ENCODE results near the gene TSKS. TPM values are rescaled to one million over a fixed set of nuclear protein-coding genes. Genes with fewer than 3 reads are reported as not detected.
A peak's percentile ranks its signal among the peaks of the same experiment; 100 is the strongest.

TSKS gene
- polyA plus RNA-seq, 3 donors from 2014 or later: 0.19 TPM; not detected in 2

DNA sequence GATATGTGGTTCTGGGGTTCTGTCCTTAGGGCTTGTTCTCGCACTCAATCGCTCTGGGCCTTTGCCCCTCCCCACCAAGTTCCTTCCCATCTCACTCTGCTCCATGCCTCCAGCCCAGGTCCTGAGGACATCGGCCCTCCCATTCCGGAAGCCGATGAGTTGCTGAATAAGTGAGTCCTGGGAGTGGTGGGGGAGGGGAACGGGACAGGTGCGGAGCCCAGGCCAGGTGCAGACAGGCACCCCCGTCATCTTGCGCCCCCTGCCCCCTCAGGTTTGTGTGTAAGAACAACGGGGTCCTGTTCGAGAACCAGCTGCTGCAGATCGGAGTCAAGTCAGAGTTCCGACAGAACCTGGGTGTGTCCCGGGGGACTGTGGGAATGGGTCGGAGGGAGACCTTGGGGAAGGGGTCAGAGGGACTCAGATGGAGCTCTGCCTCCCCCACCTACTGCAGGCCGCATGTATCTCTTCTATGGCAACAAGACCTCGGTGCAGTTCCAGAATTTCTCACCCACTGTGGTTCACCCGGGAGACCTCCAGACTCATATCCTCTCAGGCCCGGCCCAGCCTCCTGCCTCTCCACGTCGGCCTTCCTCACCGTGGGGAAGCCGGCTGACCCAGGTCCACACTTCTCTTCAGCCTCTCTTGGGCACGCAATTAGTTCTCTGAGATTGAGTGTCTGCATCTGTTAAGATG is 39.9 kb upstream of the TSKS start:
- H3K9me3 Mint-ChIP-seq: no peaks in the 10 kb centered on the region
- peaks cover 0 to 5% (median 2%) of the 10 kb centered on the region in 3 donors for H3K27me3 Mint-ChIP-seq (ENCODE audit: low read depth in 3 of 3)
- H3K4me3 Mint-ChIP-seq: no peak overlapping the region
- DNase-seq: no peak
- H3K36me3 Mint-ChIP-seq: peaks cover 5 to 19% (median 11%) of the 10 kb centered on the region in 3 donors
- peaks cover 1 to 3% of the 10 kb centered on the region in 2 donors for H3K4me1 Mint-ChIP-seq
- H3K27ac Mint-ChIP-seq: peak overlapping the region in 1 of 6 donors; percentile 50

DNA sequence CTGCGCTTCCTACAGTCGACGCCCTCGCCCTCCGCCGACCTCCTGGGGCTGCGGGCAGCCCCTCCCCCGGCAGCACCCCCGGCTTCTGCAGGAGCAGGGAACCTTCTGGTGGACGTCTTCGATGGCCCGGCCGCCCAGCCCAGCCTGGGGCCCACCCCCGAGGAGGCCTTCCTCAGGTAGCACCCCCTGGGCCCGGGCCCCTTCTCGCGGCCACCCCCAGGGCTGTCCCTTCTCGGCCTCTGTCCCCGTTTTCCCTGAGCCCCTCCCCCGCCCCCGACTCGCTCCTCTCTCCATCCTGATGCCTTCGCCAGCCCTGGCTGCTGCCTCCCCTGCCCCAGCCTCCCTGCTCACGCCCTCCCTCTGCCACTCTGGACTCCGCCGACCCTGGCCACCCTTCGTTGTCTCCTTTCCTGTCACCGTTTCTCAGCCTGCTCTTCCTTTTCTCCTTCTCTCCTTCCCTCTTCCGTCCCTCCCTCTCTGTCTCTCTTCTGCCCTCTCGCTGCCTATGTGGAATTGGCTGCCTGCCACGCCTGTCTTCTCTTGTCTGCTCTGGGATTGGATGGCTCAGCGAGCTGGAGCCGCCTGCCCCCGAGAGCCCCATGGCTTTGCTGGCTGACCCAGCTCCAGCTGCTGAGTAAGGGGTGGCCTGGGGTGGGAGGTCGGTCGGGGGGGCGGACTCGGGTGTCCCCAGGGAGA is 39.0 kb upstream of the TSKS start:
- Mint-ChIP-seq H3K4me3 (no peak overlapping the region), H3K27me3 (ENCODE audit: low read depth in 3 of 3) (peaks cover 0 to 2% (median 2%) of the 10 kb centered on the region in 3 donors), H3K9me3 (no peaks in the 10 kb centered on the region), H3K36me3 (peaks cover 5 to 21% (median 11%) of the 10 kb centered on the region in 3 donors), H3K27ac (peak overlapping the region in 1 of 6 donors; percentile 42), H3K4me1 (no peaks in the 10 kb centered on the region)
- DNase-seq: no peak

DNA sequence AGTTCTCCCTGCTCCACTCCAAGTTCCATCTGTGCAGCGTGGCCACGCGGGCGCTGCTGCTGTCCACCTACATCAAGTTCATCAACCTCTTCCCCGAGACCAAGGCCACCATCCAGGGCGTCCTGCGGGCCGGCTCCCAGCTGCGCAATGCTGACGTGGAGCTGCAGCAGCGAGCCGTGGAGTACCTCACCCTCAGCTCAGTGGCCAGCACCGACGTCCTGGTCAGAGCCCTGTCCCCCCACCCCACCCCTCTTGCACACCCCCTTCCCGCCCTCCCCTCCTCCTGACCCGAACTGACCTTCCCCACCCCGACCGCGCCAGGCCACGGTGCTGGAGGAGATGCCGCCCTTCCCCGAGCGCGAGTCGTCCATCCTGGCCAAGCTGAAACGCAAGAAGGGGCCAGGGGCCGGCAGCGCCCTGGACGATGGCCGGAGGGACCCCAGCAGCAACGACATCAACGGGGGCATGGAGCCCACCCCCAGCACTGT is 38.3 kb upstream of the TSKS start:
- no peak for DNase-seq
- H3K36me3 Mint-ChIP-seq: peaks cover 7 to 28% (median 13%) of the 10 kb centered on the region in 3 donors
- peaks cover 0 to under 1% of the 10 kb centered on the region in 2 donors for H3K4me1 Mint-ChIP-seq
- H3K9me3 Mint-ChIP-seq: no peaks in the 10 kb centered on the region
- no peak overlapping the region for H3K27ac Mint-ChIP-seq
- no peak overlapping the region for H3K4me3 Mint-ChIP-seq
- peaks cover 0 to 2% (median 2%) of the 10 kb centered on the region in 3 donors for H3K27me3 Mint-ChIP-seq (ENCODE audit: low read depth in 3 of 3)

DNA sequence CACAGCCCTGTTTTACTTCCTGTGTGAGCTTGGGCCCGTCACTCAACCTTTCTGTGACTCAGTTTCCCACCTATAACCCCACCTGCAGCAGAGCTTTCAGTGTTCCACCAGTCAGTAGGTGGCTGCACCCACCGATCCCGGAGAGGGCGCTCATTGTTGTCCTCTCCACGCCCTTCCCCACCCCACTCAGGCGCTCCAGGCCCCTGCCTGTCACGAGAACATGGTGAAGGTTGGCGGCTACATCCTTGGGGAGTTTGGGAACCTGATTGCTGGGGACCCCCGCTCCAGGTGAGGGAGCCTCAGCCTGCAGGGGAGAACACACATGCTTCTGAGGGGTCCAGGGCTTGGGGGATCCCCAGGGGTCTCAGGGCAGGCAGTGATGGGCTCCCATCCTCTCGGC is 37.7 kb upstream of the TSKS start:
- peaks cover 4 to 24% (median 12%) of the 10 kb centered on the region in 3 donors for H3K36me3 Mint-ChIP-seq
- H3K9me3 Mint-ChIP-seq: no peaks in the 10 kb centered on the region
- no peak for DNase-seq
- H3K27me3 Mint-ChIP-seq (ENCODE audit: low read depth in 3 of 3): peaks cover 0 to 2% (median 2%) of the 10 kb centered on the region in 3 donors
- H3K4me1 Mint-ChIP-seq: peaks cover 0 to 1% of the 10 kb centered on the region in 2 donors
- H3K27ac Mint-ChIP-seq: peak overlapping the region in 1 of 6 donors; percentile 34
- no peak overlapping the region for H3K4me3 Mint-ChIP-seq

DNA sequence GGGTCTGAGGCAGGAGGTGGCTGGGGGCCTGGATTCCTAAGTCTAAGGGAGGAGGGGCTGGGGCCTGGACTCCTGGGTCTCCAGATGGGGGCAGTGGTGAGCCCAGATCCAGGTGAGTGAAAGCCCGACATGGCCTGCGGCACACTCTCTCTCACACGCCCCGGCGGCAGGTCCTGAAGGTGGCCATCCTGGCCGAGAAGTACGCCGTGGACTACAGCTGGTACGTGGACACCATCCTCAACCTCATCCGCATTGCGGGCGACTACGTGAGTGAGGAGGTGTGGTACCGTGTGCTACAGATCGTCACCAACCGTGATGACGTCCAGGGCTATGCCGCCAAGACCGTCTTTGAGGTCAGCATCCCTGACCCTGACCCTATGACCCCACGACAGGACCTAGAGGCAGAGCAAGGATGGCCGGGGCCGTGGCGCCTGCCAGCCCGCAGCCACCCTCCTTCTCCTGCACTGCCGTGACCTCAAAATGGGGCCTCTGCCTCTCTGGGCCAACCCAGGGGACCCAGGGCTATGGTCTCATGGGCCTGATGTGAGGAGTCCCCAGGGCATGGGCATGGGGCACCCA is 36.8 kb upstream of the TSKS start:
- Mint-ChIP-seq H3K27me3 (ENCODE audit: low read depth in 3 of 3) (peaks cover 0 to 2% (median 2%) of the 10 kb centered on the region in 3 donors), H3K9me3 (no peaks in the 10 kb centered on the region), H3K27ac (no peak overlapping the region), H3K4me3 (no peak overlapping the region), H3K4me1 (peaks cover 0 to 1% of the 10 kb centered on the region in 2 donors), H3K36me3 (peaks cover 4 to 30% (median 12%) of the 10 kb centered on the region in 3 donors)
- no peak for DNase-seq

DNA sequence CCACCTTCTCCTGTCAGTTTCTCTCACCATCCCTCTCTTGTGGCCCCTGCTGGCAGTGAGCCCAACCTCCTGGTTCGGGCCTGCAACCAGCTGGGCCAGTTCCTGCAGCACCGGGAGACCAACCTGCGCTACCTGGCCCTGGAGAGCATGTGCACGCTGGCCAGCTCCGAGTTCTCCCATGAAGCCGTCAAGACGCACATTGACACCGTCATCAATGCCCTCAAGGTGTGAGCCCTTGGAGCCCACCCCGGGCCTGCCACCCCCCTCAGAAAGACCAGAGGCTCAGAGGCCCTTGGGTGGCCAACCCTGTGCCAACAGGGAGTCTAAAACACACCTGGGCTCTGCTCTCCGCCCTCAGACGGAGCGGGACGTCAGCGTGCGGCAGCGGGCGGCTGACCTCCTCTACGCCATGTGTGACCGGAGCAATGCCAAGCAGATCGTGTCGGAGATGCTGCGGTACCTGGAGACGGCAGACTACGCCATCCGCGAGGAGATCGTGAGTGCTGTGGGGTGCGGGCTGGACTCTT is 36.2 kb upstream of the TSKS start:
- Mint-ChIP-seq H3K4me3 (no peak overlapping the region), H3K27me3 (ENCODE audit: low read depth in 3 of 3) (peaks cover 0 to 2% (median 2%) of the 10 kb centered on the region in 3 donors), H3K27ac (no peak overlapping the region), H3K36me3 (peaks cover 4 to 32% (median 12%) of the 10 kb centered on the region in 3 donors), H3K4me1 (peaks cover 0 to 1% of the 10 kb centered on the region in 2 donors), H3K9me3 (no peaks in the 10 kb centered on the region)
- no peak for DNase-seq

DNA sequence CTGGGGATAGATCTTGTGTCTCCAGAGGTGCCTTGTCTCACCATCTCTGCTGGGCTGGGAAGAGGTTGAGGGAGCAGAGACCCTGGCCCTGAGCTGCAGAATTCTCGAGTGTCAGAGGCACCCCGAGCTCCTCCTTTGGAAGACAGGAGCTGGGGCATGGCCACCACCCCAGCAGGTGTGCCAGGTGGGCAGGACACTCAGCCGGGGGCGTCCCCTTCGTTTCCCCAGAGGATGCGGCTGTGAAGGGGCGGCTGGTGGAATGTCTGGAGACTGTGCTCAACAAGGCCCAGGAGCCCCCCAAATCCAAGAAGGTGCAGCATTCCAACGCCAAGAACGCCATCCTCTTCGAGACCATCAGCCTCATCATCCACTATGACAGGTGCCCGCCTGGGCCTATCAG is 35.5 kb upstream of the TSKS start:
- no peak overlapping the region for H3K27ac Mint-ChIP-seq
- H3K9me3 Mint-ChIP-seq: no peaks in the 10 kb centered on the region
- peaks cover 0 to 1% of the 10 kb centered on the region in 2 donors for H3K4me1 Mint-ChIP-seq
- H3K36me3 Mint-ChIP-seq: peaks cover 4 to 30% (median 11%) of the 10 kb centered on the region in 3 donors
- H3K27me3 Mint-ChIP-seq (ENCODE audit: low read depth in 3 of 3): peaks cover 0 to 2% (median 2%) of the 10 kb centered on the region in 3 donors
- no peak for DNase-seq
- H3K4me3 Mint-ChIP-seq: no peak overlapping the region

DNA sequence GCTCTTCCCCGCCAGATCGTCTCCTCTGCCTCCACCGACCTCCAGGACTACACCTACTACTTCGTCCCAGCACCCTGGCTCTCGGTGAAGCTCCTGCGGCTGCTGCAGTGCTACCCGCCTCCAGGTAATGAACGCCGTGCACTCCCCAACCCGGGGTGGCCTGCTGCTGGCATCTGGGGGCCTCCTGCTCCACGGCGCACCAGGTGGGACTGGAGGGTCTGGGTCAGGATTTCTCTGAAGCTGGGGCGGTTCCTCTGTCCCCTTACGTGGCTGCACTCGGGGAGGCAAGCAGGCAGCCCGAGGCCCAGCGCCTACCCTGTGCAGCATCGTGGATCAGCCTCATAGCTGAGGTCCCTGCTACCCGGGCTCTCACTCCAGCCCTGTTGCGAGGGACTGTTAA is 32.5 kb upstream of the TSKS start:
- H3K4me3 Mint-ChIP-seq: peak overlapping the region in 1 of 5 donors; percentile 18
- H3K4me1 Mint-ChIP-seq: peaks cover 3% of the 10 kb centered on the region in 2 donors
- H3K9me3 Mint-ChIP-seq: peaks cover 0 to 2% (median 0%) of the 10 kb centered on the region in 6 donors
- DNase-seq: no peak
- no peak overlapping the region for H3K27ac Mint-ChIP-seq
- no peaks in the 10 kb centered on the region for H3K27me3 Mint-ChIP-seq (ENCODE audit: low read depth in 3 of 3)
- H3K36me3 Mint-ChIP-seq: peaks cover 4 to 29% (median 8%) of the 10 kb centered on the region in 3 donors

DNA sequence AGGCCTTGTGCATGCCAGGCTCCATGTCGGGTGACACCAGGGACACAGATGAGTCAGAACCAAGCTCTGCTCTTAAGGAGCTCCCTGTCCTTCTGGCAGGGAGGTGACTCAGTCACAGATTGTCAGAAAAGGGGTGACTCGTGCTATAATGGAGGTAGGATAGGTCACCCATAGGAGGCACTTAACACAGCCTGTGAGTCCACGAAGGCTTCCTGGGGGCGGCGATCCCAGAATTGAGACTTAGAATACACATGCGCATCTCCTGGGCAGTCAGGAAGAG is 30.4 kb upstream of the TSKS start:
- no peak for DNase-seq
- H3K27me3 Mint-ChIP-seq (ENCODE audit: low read depth in 3 of 3): peaks cover 0 to 3% (median 0%) of the 10 kb centered on the region in 3 donors
- peaks cover 7 to 10% of the 10 kb centered on the region in 2 donors for H3K4me1 Mint-ChIP-seq
- H3K4me3 Mint-ChIP-seq: no peak overlapping the region
- H3K27ac Mint-ChIP-seq: no peak overlapping the region
- H3K9me3 Mint-ChIP-seq: peaks cover 0 to 2% (median 0%) of the 10 kb centered on the region in 6 donors
- H3K36me3 Mint-ChIP-seq: peaks cover 4 to 33% (median 8%) of the 10 kb centered on the region in 3 donors

DNA sequence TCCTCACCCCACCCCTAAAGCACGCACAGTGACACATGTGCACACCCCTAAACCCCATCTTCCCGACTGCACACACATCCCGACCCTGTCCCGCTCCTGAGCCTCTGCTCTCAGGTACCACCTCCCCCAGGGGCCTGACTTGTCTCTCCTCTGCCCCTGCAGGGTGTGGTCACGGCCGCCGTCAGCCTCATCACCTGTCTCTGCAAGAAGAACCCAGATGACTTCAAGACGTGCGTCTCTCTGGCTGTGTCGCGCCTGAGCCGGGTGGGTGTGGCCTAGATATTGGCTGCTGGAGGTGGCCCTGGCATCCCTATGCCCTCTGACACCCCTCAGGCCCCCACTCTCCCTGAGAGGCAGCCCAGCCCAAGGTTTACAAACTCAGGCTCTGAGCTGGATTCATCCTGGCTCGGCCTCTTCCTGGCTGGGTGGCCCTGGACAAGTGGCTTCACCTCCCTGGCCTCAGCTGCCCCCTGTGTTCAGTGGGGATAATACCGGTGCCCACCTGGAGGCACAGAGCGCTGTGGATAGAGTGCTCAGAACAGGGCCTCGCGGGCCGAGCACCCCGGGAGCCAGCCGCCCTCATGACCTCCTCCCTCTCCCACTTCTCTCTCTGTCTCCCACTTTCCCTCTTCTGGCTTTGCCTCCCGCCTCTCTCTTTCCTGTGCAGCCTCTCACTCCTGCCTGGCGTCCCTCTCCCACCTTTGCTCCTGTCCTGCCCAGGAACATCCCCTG is 29.9 kb upstream of the TSKS start:
- peaks cover 0 to 2% (median 0%) of the 10 kb centered on the region in 6 donors for H3K9me3 Mint-ChIP-seq
- peaks cover 4 to 38% (median 8%) of the 10 kb centered on the region in 3 donors for H3K36me3 Mint-ChIP-seq
- H3K4me3 Mint-ChIP-seq: no peak overlapping the region
- H3K27ac Mint-ChIP-seq: no peak overlapping the region
- H3K4me1 Mint-ChIP-seq: peaks cover 11 to 15% of the 10 kb centered on the region in 2 donors
- DNase-seq: no peak
- peaks cover 0 to 3% (median 0%) of the 10 kb centered on the region in 3 donors for H3K27me3 Mint-ChIP-seq (ENCODE audit: low read depth in 3 of 3)

DNA sequence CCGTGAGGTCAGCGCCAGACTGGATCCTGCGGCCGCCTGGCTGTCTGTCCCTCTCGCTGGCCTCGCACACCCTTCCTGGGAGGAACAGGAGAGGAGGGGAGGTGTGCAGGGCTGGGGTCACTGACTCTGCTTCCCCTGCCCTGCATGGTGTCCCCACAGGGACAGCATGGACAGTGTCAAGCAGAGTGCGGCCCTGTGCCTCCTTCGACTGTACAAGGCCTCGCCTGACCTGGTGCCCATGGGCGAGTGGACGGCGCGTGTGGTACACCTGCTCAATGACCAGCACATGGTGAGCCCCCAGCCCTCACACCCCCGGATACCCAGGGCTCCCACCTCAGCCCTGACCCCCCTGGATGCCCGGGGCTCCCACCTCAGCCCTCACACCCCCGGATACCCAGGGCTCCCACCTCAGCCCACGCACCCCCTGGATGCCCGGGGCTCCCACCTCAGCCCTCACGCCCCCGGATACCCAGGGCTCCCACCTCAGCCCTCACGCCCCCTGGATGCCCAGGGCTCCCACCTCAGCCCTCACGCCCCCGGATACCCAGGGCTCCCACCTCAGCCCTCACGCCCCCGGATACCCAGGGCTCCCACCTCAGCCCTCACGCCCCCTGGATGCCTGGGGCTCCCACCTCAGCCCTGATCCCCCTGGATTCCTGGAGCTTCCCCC is 28.8 kb upstream of the TSKS start:
- Mint-ChIP-seq H3K9me3 (peaks cover 0 to 2% (median 0%) of the 10 kb centered on the region in 6 donors), H3K4me3 (no peak overlapping the region), H3K27me3 (ENCODE audit: low read depth in 3 of 3) (peaks cover 0 to 3% (median 0%) of the 10 kb centered on the region in 3 donors), H3K27ac (no peak overlapping the region), H3K36me3 (peaks cover 4 to 39% (median 8%) of the 10 kb centered on the region in 3 donors), H3K4me1 (peaks cover 11 to 15% of the 10 kb centered on the region in 2 donors)
- DNase-seq: no peak

DNA sequence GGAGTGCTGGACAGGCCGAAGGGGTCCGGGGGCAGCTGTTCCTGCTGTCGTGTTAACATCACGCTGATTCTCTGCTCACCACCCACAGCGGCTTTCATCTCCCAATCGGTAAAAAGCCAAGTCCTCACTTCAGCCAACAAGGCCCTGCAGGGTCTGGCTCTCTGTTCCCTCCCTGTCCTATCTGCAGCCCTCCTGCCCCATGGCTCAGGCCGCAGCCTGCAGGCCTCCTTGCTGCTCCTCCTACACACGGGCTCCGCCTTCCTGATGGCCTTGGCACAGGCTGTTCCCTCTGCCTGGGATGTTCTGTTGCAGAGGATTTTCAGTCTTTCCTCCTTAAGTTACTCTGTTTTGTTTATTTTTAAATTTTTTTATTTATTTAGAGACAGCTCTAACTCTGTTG is 27.8 kb upstream of the TSKS start:
- DNase-seq: no peak
- peak overlapping the region in 1 of 6 donors; percentile 26 for H3K27ac Mint-ChIP-seq

More for the DNA sequence above, 27.8 kb upstream of the TSKS start:
- Mint-ChIP-seq H3K9me3 (peaks cover 0 to 2% (median 0%) of the 10 kb centered on the region in 6 donors), H3K4me3 (no peak overlapping the region), H3K4me1 (peaks cover 15 to 22% of the 10 kb centered on the region in 2 donors), H3K27me3 (ENCODE audit: low read depth in 3 of 3) (peaks cover 0 to 3% (median 0%) of the 10 kb centered on the region in 3 donors), H3K36me3 (peaks cover 3 to 36% (median 8%) of the 10 kb centered on the region in 3 donors)

Measured in immature natural killer cell (primary cell).